Prostate gland (tissue), 2 donors: Measurements from ENCODE around the gene FOXP1.

ENCODE experiments used
- POLR2AphosphoS5 ChIP-seq: sonication (generic); formaldehyde crosslinking; IDR thresholded peaks from one replicate; pipeline ENCODE4 v1.6.1; 2017; ENCODE audit warnings: antibody characterized with exemption
- TF ChIP-seq, protein P1 (sequence below), 4 experiments: fragments of 200-600 bp in 2 of 4; fragments of 450-650 bp in 2 of 4; sonication (generic) in 2 of 4; IDR thresholded peaks; 1 replicate in 3 of 4; 2 replicates in 1 of 4; pipeline ENCODE4 v1.5.1; 2016 to 2019; ENCODE audit warnings: antibody characterized with exemption in 4 of 4, mild to moderate bottlenecking in 2 of 4, moderate library complexity in 2 of 4

DNA sequence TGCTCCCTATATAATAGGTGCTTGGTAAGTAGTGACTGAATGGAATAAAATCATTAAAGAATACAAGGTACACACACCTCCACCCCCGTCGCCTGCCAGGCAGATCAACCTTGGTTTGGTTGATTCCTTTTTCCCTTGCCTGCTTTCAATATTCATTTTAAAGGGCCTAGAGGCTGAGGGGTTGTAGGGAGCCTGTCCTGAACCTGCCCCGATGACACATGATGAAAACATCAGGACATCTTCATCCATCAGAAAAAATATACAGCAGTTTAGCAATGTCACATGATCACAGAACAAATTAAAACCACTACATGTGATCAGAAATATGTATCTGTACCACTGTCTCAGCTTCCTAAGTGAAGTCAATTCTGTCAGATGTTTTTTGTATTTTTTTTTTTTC lies 588.9 kb downstream of the FOXP1 start:
- TF ChIP-seq, protein P1, sequence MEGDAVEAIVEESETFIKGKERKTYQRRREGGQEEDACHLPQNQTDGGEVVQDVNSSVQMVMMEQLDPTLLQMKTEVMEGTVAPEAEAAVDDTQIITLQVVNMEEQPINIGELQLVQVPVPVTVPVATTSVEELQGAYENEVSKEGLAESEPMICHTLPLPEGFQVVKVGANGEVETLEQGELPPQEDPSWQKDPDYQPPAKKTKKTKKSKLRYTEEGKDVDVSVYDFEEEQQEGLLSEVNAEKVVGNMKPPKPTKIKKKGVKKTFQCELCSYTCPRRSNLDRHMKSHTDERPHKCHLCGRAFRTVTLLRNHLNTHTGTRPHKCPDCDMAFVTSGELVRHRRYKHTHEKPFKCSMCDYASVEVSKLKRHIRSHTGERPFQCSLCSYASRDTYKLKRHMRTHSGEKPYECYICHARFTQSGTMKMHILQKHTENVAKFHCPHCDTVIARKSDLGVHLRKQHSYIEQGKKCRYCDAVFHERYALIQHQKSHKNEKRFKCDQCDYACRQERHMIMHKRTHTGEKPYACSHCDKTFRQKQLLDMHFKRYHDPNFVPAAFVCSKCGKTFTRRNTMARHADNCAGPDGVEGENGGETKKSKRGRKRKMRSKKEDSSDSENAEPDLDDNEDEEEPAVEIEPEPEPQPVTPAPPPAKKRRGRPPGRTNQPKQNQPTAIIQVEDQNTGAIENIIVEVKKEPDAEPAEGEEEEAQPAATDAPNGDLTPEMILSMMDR (IDR thresholded peaks at IDR 0.05), result no peak
- TF ChIP-seq POLR2AphosphoS5, result no peak
